Pancreas (tissue), 10 donors: ENCODE measurements around the gene CRELD1. TPM values are rescaled to one million over a fixed set of nuclear protein-coding genes. Genes with fewer than 3 reads are reported as not detected.
A peak's percentile ranks its signal among the peaks of the same experiment; 100 is the strongest.

Experiments used
- ATAC-seq, 4 donors: fragments of 200-7000 bp; cut with Tn5 transposase; one replicate each; pipeline versions ENCODE4 v1.8.0 to v1.9.1; 2020; ENCODE audit warnings: mild to moderate bottlenecking in 4 of 4, moderate library complexity in 4 of 4
- DNase-seq, 6 donors: peaks; one replicate each; pipeline ENCODE4 v3.0.0-alpha.2; 2020
- FAIRE-seq: peaks from 2 replicates; lab custom pipeline; 2012; peaks lifted over from hg19 to GRCh38; lab: Jason Lieb, UNC
- H3K27ac ChIP-seq, 4 donors: fragments of 200-600 bp; sonication (generic); 1 replicate in 3 of 4; 2 replicates in 1 of 4; pipeline versions ENCODE4 v1.5.0 to v1.8.0; 2020
- H3K27me3 ChIP-seq, 4 donors: fragments of 200-600 bp; one replicate each; pipeline ENCODE4 v1.8.0; 2021
- H3K36me3 ChIP-seq, 3 donors: fragments of 200-600 bp; sonication (generic) in 1 of 3; one replicate each; pipeline versions ENCODE4 v1.5.0 to v1.8.0; 2020 to 2021
- H3K4me1 ChIP-seq, 3 donors: fragments of 200-600 bp; one replicate each; pipeline ENCODE4 v1.8.0; 2021
- H3K4me3 ChIP-seq, 4 donors: fragments of 200-600 bp; sonication (generic) in 2 of 4; one replicate each; pipeline versions ENCODE4 v1.5.0 to v1.8.0; 2020 to 2021
- H3K9me3 ChIP-seq, 4 donors: fragments of 200-600 bp; one replicate each; pipeline ENCODE4 v1.8.0; 2021
- WGBS, 2 donors: extraction: QIAGEN DNeasy Blood & Tissue Kit; methylation state at CpG; one replicate each; pipeline ENCODE4 v1.1.7; 2013; 5-methylcytosine and 5-hydroxymethylcytosine counted together
- intact Hi-C, 3 donors: fragments of 100-400 bp; cut with DNase I; formaldehyde crosslinking; loops; one replicate each; pipeline versions ENCODE4 v1.11.1 to v1.14.2; 2022
- polyA plus RNA-seq, 2 donors: library from polyadenylated mRNA; stranded (reverse); fragments of 200-250 nt; gene quantifications; one replicate each; pipeline ENCODE4 v1.2.3, GENCODE V29; 2013
- total RNA-seq, 6 donors: library from RNA; stranded (reverse); fragmentation: NEBNext Ultra II Directional in 4 of 6; extraction: Animal tissue kit (Norgen Biotek cat#: 25700) in 4 of 6; gene quantifications; one replicate each; pipeline versions ENCODE4 v1.2.1 to v1.2.4, GENCODE V29; 2021 to 2023
- TF ChIP-seq, protein P1 (sequence below), 4 donors: fragments of 200-600 bp; sonication (generic) in 3 of 4; IDR thresholded peaks; one replicate each; pipeline versions ENCODE4 v1.5.0 to v1.8.0; 2021; ENCODE audit warnings: antibody characterized with exemption in 4 of 4
- donor health status: healthy with polysubstance abuse.
- donor health status: DM: no; HTN: no; CAD: no; lungs with moderate emphysema.
- donor health status: DM: no; HTN: no; CAD: no.
- donor health status: control.
- donor health status: control.
- donor health status: Bipolar disorder and iron deficiency.
- donor health status: DM: yes; HTN: yes; CAD: no.
- donor health status: DM: no; HTN: no; CAD: no.
- donor health status: DM: no; HTN: no; CAD: no.
- donor health status: DM: yes; HTN: yes; CAD: no.

CRELD1 gene
- total and polyA plus RNA-seq, 8 donors = 11.3 to 45.9 (median 13.9) TPM

- TF ChIP-seq, protein P1, sequence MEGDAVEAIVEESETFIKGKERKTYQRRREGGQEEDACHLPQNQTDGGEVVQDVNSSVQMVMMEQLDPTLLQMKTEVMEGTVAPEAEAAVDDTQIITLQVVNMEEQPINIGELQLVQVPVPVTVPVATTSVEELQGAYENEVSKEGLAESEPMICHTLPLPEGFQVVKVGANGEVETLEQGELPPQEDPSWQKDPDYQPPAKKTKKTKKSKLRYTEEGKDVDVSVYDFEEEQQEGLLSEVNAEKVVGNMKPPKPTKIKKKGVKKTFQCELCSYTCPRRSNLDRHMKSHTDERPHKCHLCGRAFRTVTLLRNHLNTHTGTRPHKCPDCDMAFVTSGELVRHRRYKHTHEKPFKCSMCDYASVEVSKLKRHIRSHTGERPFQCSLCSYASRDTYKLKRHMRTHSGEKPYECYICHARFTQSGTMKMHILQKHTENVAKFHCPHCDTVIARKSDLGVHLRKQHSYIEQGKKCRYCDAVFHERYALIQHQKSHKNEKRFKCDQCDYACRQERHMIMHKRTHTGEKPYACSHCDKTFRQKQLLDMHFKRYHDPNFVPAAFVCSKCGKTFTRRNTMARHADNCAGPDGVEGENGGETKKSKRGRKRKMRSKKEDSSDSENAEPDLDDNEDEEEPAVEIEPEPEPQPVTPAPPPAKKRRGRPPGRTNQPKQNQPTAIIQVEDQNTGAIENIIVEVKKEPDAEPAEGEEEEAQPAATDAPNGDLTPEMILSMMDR (IDR thresholded peaks at IDR 0.05) = no peak
- Histone ChIP-seq H3K27me3 (no peaks in the 10 kb centered on the region), H3K36me3 (peaks cover 0 to 7% (median 0%) of the 10 kb centered on the region in 3 donors), H3K4me1 (peaks cover 3 to 7% (median 7%) of the 10 kb centered on the region in 3 donors), H3K4me3 (no peak overlapping the region), H3K27ac (no peak overlapping the region), H3K9me3 (no peaks in the 10 kb centered on the region)
- 91 to 96% methylated on average over 3 of the region's 3 CpGs for WGBS, 2 donors
- no peak for DNase-seq
- intact Hi-C loops = no loop called here
- FAIRE-seq = no peak
- no peak for ATAC-seq
Observed at GRCh38 chr3:9908286-9908685, 25.3 kb upstream of the CRELD1 start.

DNA sequence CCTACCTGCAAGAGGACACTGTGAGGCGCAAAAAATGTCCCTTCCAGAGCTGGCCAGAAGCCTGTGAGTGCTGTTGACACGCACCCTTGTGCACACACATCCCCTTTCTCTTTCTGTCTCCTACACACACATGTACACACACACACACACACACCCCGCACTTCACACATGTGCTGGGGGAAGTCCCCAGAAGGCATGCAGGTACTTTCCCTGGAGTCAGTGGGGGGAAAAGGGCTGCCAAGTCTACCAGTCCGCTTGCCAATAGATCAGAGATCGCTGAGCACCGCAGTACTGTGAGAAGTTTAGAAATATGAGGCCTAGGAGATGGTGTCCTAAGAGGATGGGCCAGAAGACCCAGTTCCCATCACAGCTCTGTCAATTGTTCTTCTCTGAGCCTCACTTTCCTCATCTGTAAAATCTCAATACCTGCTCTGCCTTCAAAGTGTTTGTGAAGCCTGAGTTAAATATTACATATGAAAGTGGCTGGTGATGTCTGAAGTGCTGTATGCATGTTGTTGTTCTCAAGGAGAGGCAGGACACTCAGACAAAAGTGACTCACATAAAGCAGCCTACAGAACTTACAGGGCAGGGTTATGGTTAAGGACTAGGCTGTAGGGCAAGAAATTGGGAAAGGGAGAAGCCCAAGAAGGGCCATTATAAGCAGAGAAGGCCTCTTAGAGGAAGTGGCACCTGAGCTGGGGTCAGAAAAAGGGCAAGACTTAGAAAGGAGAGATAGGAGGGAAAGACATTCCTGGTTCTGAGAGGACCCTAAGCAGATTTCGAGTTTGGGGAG lies 24.2 kb upstream of the CRELD1 start:
- peak in 3 of 4 donors; percentile 38 to 65 (median 46) for ATAC-seq
- no peak for FAIRE-seq
- peaks cover 0 to 6% (median 2%) of the 10 kb centered on the region in 3 donors for H3K4me1 ChIP-seq
- no peaks in the 10 kb centered on the region for H3K27me3 ChIP-seq
- DNase-seq = no peak
- H3K9me3 ChIP-seq = no peaks in the 10 kb centered on the region
- intact Hi-C loops = no loop called here
- TF ChIP-seq, protein P1 (IDR thresholded peaks at IDR 0.05) = no peak
- no peak overlapping the region for H3K27ac ChIP-seq
- no peak overlapping the region for H3K4me3 ChIP-seq
- WGBS, 2 donors = 68 to 71% methylated on average over 7 of the region's 7 CpGs
- H3K36me3 ChIP-seq = peaks cover 0 to 7% (median 0%) of the 10 kb centered on the region in 3 donors

- TF ChIP-seq, protein P1 (IDR thresholded peaks at IDR 0.05) = no peak
- H3K27me3 ChIP-seq = no peaks in the 10 kb centered on the region
- intact Hi-C loops = no loop called here
- no peaks in the 10 kb centered on the region for H3K9me3 ChIP-seq
- FAIRE-seq (no peak), ATAC-seq (no peak), DNase-seq (no peak)
- H3K4me1 ChIP-seq = peaks cover 4 to 17% (median 15%) of the 10 kb centered on the region in 3 donors
- H3K27ac ChIP-seq = no peak overlapping the region
- H3K4me3 ChIP-seq = no peak overlapping the region
- peaks cover 0 to 7% (median 0%) of the 10 kb centered on the region in 3 donors for H3K36me3 ChIP-seq
- WGBS, 2 donors = 87 to 91% methylated on average over 8 of the region's 8 CpGs
Observed at GRCh38 chr3:9911863-9912262, 21.8 kb upstream of the CRELD1 start.

- no peak for ATAC-seq
Observed at GRCh38 chr3:9912294-9912935, 21.2 kb upstream of the CRELD1 start.

More at GRCh38 chr3:9912294-9912935, 21.2 kb upstream of the CRELD1 start:
- peaks cover 0 to 7% (median 0%) of the 10 kb centered on the region in 3 donors for H3K36me3 ChIP-seq
- H3K27me3 ChIP-seq = no peaks in the 10 kb centered on the region
- no peak overlapping the region for H3K27ac ChIP-seq
- intact Hi-C loops = no loop called here
- peaks cover 7 to 17% (median 16%) of the 10 kb centered on the region in 3 donors for H3K4me1 ChIP-seq
- FAIRE-seq (no peak), DNase-seq (no peak)
- TF ChIP-seq, protein P1 (IDR thresholded peaks at IDR 0.05) = no peak
- H3K9me3 ChIP-seq = no peaks in the 10 kb centered on the region
- H3K4me3 ChIP-seq = no peak overlapping the region
- 82 to 88% methylated on average over 7 of the region's 7 CpGs for WGBS, 2 donors
